IPS-11a (cell line): Measurements from ENCODE around the gene RBM4B.

Experiments used
- H3K4me3 ChIP-seq: one replicate; pipeline ENCODE4 v1.5.1; 2013; ENCODE audit warnings: low read depth, low read length, control low read depth

The RBM4B gene

DNA sequence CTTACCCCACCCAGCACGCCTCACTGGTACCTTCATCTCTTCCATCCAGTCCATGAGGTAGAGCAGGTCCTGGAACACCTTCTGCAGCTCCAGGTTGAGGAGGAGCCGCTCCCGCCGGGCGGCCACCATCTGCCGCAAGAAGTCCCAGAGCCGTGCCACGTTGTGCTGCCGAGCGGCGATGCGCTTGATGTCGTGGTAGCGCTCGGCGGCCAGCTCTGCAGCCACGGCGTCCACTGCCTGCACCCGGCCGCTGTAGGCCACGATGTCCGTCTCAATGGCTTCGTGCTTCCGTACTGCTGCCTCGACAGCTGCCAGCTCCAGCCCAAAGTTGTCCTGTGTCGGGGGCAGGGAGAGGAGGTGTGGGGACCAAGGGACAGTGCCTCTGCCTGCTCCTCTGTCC is 29.8 kb upstream of the RBM4B start:
- no peak overlapping the region for H3K4me3 ChIP-seq

DNA sequence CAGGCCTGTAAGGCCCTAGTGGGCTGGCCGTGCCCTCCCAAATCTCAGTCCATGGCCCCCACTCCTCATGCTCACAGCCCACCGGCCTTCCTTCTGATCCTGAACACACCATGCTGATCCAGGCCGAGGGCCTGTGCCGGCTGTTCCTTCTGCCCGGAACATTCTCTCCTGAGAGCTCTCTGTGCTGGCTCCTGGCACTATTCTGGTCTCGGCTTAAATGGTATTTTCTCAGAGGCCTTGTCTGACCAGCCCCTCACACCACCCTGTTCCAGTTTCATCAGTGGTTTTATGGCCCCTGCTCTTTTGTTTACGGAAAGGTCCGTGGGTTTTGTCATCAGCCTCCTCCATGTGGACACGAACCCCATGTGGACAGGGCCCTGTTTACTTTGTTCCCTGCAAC is 29.3 kb upstream of the RBM4B start:
- H3K4me3 ChIP-seq = no peak overlapping the region

DNA sequence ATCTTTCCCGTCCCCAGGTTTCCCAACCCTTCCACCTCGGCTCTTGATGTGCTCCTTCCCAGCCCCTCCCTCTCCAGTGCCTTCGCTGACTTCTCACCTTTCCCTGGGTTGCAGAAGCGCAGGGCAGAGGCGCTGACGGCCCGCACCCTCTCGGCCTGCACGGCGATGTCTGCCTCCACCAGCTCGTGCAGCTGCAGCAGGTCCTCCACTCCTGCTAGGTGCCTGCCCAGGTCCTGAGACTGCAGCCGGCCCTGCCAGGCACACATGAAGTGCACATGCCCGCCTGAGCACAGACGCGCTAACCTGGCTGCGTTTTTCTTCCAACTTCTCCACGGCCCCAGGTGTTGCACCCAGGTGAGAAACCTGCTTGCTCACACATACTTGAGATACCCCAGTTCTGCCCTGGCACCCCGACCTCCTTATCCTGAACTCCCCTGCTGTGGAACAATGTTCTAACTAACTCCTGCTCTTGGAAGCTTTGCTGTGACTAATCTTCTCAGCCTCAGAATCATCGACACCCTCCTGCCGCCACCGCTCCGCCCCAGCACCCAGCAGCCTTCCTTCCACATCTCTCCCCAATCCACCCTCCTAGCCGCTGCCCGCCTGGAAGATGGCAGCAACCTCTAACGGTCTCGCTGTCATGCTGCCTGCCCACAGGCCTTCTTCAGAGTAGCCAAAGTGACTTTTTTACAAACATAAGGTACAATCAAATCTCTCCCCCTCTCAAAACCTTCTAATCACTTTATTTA is 28.1 kb upstream of the RBM4B start:
- no peak overlapping the region for H3K4me3 ChIP-seq

GRCh38 chr11:66704659-66705360 is 27.1 kb upstream of the RBM4B start:
- H3K4me3 ChIP-seq = no peak overlapping the region

DNA sequence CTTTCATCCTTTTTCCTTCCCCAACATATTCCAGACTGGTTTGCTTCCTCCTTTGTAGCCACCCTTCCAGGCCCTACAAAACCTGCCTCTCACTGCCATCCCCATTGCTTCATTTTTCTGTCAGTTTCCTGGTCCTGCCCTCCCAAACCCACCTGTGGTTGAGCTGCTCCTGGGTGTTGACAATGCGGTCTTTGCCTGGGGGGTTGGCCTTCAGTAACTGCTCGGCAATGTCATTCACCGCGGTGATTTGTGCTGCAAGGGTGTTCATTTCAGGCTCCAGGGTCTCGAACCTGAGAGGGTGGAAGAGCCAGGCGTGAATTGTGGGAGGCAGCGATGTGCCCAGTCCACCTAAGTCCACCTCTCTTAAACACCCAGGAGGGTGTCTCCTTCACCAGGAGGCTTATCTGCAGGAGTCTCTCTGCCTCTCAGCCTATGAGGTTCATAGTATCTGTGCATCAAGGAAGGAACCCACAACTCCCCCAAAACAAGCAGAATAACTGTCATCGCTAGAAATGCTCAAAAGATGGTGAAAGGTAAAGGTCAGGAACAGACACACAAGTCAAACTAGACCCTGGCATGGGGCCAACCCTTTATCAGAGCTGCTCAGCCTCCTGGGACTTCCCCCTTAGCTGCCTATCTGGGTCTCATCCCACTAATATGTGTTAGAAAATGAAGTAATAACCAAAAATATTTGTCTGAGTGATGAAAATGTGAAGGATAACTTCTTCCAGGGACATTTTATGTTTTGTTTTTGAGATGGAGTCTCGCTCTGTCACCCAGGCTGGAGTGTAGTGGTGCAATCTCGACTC is 23.9 kb upstream of the RBM4B start:
- no peak overlapping the region for H3K4me3 ChIP-seq

- H3K4me3 ChIP-seq = no peak overlapping the region
Measured at GRCh38 chr11:66700742-66701141, 23.1 kb upstream of the RBM4B start.

GRCh38 chr11:66700337-66700736 is 22.6 kb upstream of the RBM4B start:
- H3K4me3 ChIP-seq = no peak overlapping the region

- H3K4me3 ChIP-seq = no peak overlapping the region
Measured at GRCh38 chr11:66698491-66698890, 20.8 kb upstream of the RBM4B start.

GRCh38 chr11:66697988-66698387 is 20.3 kb upstream of the RBM4B start:
- H3K4me3 ChIP-seq = no peak overlapping the region

- H3K4me3 ChIP-seq = no peak overlapping the region
Measured at GRCh38 chr11:66696146-66696545, 18.5 kb upstream of the RBM4B start.

DNA sequence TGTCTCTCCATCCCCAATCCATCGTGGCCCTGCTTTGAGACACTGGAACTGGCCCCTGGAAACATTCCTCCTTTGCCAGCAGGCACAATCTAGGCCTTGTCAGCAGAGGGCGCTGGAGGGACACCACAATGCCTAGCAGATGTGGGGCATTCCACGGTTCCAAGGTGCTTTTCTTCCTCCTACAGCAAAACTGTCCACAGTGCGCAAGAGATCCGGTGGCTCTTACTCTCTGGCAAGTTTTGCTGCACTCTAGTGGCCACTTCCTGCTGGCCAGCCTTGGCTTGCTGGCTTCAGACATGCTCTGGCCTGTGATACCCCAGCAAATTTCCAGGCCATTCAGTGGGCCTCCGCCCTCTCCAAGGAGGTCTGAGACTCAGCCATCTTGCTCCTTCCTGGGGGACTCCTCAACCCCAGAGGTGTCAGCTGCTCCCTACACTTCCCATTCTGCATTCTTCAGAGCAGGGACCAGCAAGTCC is 17.1 kb upstream of the RBM4B start:
- H3K4me3 ChIP-seq = no peak overlapping the region

GRCh38 chr11:66694056-66694410 is 16.3 kb upstream of the RBM4B start:
- no peak overlapping the region for H3K4me3 ChIP-seq

GRCh38 chr11:66693356-66694055 is 15.8 kb upstream of the RBM4B start:
- no peak overlapping the region for H3K4me3 ChIP-seq

DNA sequence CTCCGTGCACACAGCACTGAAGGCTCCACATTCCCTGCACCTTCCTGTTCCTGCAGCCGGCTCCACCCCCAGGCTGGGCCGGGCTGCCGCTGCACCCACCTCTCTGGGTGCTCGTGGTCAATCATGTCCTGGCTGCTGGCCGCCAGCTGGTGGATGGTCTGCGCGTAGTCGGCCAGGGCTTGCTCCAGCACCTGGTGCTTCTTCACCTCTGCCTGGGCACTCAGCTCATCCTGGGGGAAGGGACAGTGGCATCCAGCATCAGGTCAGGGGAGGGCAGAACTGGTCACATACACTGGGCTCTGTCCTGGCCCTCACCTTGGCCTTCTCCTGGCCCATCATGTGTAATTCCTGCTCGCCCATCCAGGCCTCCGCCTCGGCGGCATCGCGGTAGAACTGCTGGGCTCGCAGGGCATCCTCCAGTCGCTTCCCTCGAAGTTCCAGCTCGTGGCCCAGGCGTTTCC is 15.2 kb upstream of the RBM4B start:
- H3K4me3 ChIP-seq = no peak overlapping the region

- no peak overlapping the region for H3K4me3 ChIP-seq
Measured at GRCh38 chr11:66692446-66692845, 14.8 kb upstream of the RBM4B start.

DNA sequence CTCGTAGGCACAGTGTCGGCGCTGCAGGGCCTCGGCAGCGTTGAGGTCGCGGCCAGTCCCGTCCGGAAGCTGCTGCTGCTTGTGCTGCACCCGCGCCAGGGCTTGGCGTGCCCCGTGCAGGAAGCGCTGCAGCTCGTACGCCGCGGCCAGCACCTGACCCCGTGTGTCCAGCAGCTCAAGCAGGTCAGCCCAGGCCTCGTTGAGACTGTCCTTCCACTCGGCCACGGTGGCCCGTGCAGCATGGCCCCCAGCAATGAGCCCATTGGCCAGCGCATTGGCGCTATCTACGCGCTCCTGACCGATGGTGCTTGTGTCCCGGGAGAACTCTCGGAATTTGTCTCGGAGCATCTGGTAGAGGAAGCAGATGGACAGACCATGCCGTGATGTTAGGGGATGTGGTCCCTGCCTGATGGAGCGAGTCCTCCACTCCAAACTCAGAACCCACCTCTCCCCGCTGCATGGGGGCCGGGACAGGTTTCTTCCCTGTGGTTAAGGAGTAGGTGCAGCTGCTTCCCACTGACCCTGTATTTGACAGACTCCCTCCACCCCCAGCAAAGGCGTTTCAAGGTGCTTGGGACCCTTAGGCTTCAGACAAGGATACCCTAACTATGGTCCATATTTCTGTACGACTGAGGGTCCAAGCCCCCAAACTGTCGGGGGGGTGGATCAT is 13.8 kb upstream of the RBM4B start:
- H3K4me3 ChIP-seq = no peak overlapping the region

GRCh38 chr11:66689661-66690590 is 12.2 kb upstream of the RBM4B start:
- H3K4me3 ChIP-seq = no peak overlapping the region

DNA sequence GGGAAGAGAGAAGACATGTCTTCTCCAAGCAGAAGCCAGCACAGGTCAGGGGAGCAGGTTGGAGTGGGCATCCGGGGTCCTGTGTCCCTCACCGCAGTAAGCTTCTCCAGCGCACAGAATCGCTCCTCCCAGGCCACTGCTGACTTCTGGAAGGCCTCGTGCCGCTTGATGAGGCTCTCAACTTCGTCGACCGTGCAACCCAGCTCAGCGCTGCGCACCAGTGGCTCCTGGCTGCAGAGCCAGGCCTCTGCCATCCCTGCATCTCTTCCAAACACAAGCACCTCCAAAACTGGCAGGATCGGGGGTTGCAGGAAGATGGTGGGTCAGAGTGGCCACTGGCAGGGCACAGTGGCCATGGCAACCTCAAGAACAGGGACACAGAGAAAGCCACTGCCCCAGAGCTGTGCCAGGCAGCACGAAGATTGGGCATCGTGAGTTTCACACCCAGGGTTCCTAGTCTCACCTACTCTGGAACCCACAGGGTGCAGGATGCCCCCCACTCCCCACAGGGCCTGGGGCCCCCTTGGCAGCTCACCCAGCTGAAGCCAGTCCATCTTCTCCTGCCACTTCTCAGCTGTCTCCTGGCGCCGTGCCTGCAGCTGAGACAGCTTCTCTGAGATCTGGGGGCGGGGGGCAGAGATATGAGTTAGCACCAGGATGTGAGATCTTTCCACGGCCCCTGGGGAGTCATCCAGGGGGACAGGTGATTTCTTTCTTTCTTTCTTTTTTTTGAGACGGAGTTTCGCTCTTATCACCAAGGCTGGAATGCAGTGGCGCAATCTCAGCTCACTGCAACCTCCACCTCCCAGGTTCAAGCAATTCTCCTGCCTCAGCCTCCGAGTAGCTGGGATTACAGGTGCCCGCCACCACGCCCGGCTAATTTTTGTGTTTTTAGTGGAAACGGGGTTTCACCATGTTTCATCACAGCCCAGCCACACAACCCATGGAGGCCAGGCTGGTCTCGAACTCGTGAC is 11.2 kb upstream of the RBM4B start:
- no peak overlapping the region for H3K4me3 ChIP-seq
